ENCODE results near the gene TRPM3. TPM values are rescaled to one million over a fixed set of nuclear protein-coding genes. Genes with fewer than 3 reads are reported as not detected.
A peak's percentile ranks its signal among the peaks of the same experiment; 100 is the strongest.

The TRPM3 gene
- total and polyA plus RNA-seq, 7 experiments from 2014 or later: not detected

GRCh38 chr9:70488098-70488792 lies 633.2 kb downstream of the TRPM3 start:
- Mint-ChIP-seq H3K36me3 (no peaks in the 10 kb centered on the region), H3K4me3 (no peak overlapping the region), H3K27me3 (peaks cover 0 to under 1% (median 0%) of the 10 kb centered on the region in 5 donors), H3K9me3 (no peaks in the 10 kb centered on the region), H3K27ac (no peak overlapping the region), H3K4me1 (peaks cover 5 to 37% (median 23%) of the 10 kb centered on the region in 7 donors)
- no peak for ATAC-seq
- no peaks in the 10 kb centered on the region for H3K36me3 ChIP-seq (ENCODE audit: control insufficient read depth in 2 of 3, insufficient read depth in 3 of 3, low read length in 3 of 3)
- H3K27ac ChIP-seq (ENCODE audit: low read depth, low read length): no peak overlapping the region
- H3K9me3 ChIP-seq (ENCODE audit: control insufficient read depth in 2 of 3, low read length in 3 of 3): no peaks in the 10 kb centered on the region
- intact Hi-C loops (cut with micrococcal nuclease): no loop called here
- H3K4me3 ChIP-seq (ENCODE audit: low read length): no peak overlapping the region
- H3K4me1 ChIP-seq (ENCODE audit: control insufficient read depth in 2 of 2, insufficient read depth in 2 of 2, low read length in 2 of 2): peaks cover 0 to 4% of the 10 kb centered on the region in 2 donors
- no peak for DNase-seq
- POLR2A ChIA-PET: interaction anchor here (1.2 kb wide), 1 partner anchor 75 kb away, joined by 4 read pairs; no protein-coding TSS in a partner anchor
- H3K27me3 ChIP-seq (ENCODE audit: control insufficient read depth in 2 of 2, insufficient read depth in 2 of 2, low read length in 2 of 2): no peaks in the 10 kb centered on the region
- CTCF ChIA-PET: interaction anchor here (0.6 to 1.9 kb wide), 3 partner anchors 59 to 142 kb away, joined by 4 to 8 read pairs (median 6); no protein-coding TSS in a partner anchor

DNA sequence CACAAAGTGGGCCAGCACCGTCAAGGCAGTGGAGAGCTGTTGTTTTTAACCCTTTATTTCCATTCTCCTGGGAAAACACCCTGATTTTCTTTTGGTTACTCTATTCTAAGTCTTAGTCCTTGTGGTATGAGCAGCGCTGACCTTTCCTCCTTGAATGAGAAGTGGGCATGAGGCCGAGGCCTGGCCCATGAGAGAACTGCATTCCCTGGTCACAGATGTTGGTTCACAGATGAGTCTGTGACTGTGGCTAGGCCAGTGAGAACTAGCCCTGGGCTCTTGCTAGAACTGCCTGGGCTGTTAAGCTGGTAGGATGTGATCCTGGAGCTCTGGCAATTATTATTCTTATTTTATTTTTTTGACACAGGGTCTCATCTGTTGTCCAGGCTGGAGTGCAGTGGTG lies 635.3 kb downstream of the TRPM3 start:
- H3K27me3 ChIP-seq (ENCODE audit: control insufficient read depth in 2 of 2, insufficient read depth in 2 of 2, low read length in 2 of 2): no peaks in the 10 kb centered on the region
- no peak overlapping the region for H3K4me3 Mint-ChIP-seq
- no peaks in the 10 kb centered on the region for H3K9me3 ChIP-seq (ENCODE audit: control insufficient read depth in 2 of 3, low read length in 3 of 3)
- peaks cover 5 to 26% (median 11%) of the 10 kb centered on the region in 7 donors for H3K4me1 Mint-ChIP-seq
- no peaks in the 10 kb centered on the region for H3K36me3 ChIP-seq (ENCODE audit: control insufficient read depth in 2 of 3, insufficient read depth in 3 of 3, low read length in 3 of 3)
- DNase-seq (no peak), ATAC-seq (no peak)
- intact Hi-C loops (cut with micrococcal nuclease): no loop called here
- H3K27ac ChIP-seq (ENCODE audit: low read depth, low read length): no peak overlapping the region
- H3K4me1 ChIP-seq (ENCODE audit: control insufficient read depth in 2 of 2, insufficient read depth in 2 of 2, low read length in 2 of 2): no peaks in the 10 kb centered on the region
- H3K27me3 Mint-ChIP-seq: peaks cover 0 to 10% (median 0%) of the 10 kb centered on the region in 5 donors
- ChIA-PET POLR2A (no interaction called here), CTCF (interaction anchor here (0.7 to 1.9 kb wide), 3 partner anchors 17 to 134 kb away, joined by 4 to 6 read pairs (median 4); no protein-coding TSS in a partner anchor)
- no peaks in the 10 kb centered on the region for H3K36me3 Mint-ChIP-seq
- H3K4me3 ChIP-seq (ENCODE audit: low read length): no peak overlapping the region
- no peaks in the 10 kb centered on the region for H3K9me3 Mint-ChIP-seq
- H3K27ac Mint-ChIP-seq: peak overlapping the region in 1 of 9 donors; percentile 33

DNA sequence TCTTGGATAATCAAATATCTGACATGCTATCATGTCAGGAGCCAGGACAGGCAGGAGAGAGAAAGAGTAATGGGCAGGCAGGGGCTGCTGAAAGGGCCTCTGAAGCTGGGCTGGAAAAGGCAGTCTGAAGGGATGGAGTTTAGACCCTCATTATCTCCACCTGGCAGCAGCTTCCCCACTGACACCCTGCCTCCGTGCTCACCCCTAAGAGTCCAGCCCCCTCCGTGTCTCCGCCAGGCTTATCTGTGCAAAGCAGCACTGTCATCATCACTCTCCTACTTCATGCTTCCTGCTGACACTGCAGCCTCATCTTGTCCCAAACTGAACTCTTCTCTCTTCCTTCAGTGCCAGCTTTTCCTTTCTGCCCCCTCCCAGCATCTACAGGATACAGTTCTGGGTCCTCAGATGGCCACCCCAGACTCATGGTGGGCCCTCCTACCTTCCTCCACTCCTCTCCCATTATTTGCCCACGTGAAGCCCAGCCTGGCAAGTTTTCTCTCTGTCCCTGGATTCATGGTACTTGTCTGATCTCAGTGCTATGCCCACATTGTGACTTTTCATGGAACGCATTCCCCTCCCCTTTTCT lies 636.1 kb downstream of the TRPM3 start:
- H3K4me3 Mint-ChIP-seq: no peak overlapping the region
- H3K27ac Mint-ChIP-seq: peak overlapping the region in 5 of 9 donors; percentile 15 to 65 (median 33)
- CTCF ChIA-PET: interaction anchor here (0.5 to 2.1 kb wide), 11 partner anchors 10 to 133 kb away, joined by 3 to 11 read pairs (median 5); no protein-coding TSS in a partner anchor
- Histone ChIP-seq H3K9me3 (ENCODE audit: control insufficient read depth in 2 of 3, low read length in 3 of 3) (no peaks in the 10 kb centered on the region), H3K4me1 (ENCODE audit: control insufficient read depth in 2 of 2, insufficient read depth in 2 of 2, low read length in 2 of 2) (no peaks in the 10 kb centered on the region), H3K36me3 (ENCODE audit: control insufficient read depth in 2 of 3, insufficient read depth in 3 of 3, low read length in 3 of 3) (no peaks in the 10 kb centered on the region), H3K27me3 (ENCODE audit: control insufficient read depth in 2 of 2, insufficient read depth in 2 of 2, low read length in 2 of 2) (no peaks in the 10 kb centered on the region), H3K27ac (ENCODE audit: low read depth, low read length) (no peak overlapping the region), H3K4me3 (ENCODE audit: low read length) (no peak overlapping the region)
- ATAC-seq: no peak
- POLR2A ChIA-PET: interaction anchor here (0.8 kb wide), 2 partner anchors 67 to 91 kb away, joined by 3 read pairs; no protein-coding TSS in a partner anchor
- no peak for DNase-seq
- H3K36me3 Mint-ChIP-seq: no peaks in the 10 kb centered on the region
- intact Hi-C loops (cut with micrococcal nuclease): loop anchor here (2.0 kb wide), 2 partner anchors 65 to 77 kb away; no protein-coding TSS in a partner anchor
- H3K27me3 Mint-ChIP-seq: peaks cover 0 to 10% (median 0%) of the 10 kb centered on the region in 5 donors
- H3K9me3 Mint-ChIP-seq: no peaks in the 10 kb centered on the region
- peaks cover 4 to 26% (median 13%) of the 10 kb centered on the region in 7 donors for H3K4me1 Mint-ChIP-seq

GRCh38 chr9:70484232-70485130 lies 636.9 kb downstream of the TRPM3 start:
- H3K4me1 ChIP-seq (ENCODE audit: control insufficient read depth in 2 of 2, insufficient read depth in 2 of 2, low read length in 2 of 2): no peaks in the 10 kb centered on the region
- no peaks in the 10 kb centered on the region for H3K36me3 ChIP-seq (ENCODE audit: control insufficient read depth in 2 of 3, insufficient read depth in 3 of 3, low read length in 3 of 3)
- ChIA-PET POLR2A (interaction anchor here (0.6 to 1.2 kb wide), 5 partner anchors 66 to 1232 kb away, joined by 3 to 6 read pairs (median 3); partner anchors contain the start of gene KLF9), CTCF (interaction anchor here (0.9 to 2.1 kb wide), 9 partner anchors 10 to 132 kb away, joined by 3 to 11 read pairs (median 6); no protein-coding TSS in a partner anchor)
- no peaks in the 10 kb centered on the region for H3K27me3 ChIP-seq (ENCODE audit: control insufficient read depth in 2 of 2, insufficient read depth in 2 of 2, low read length in 2 of 2)
- Mint-ChIP-seq H3K27ac (peak overlapping the region in 1 of 9 donors; percentile 36), H3K9me3 (no peaks in the 10 kb centered on the region), H3K36me3 (no peaks in the 10 kb centered on the region), H3K4me1 (peaks cover 4 to 26% (median 13%) of the 10 kb centered on the region in 7 donors), H3K27me3 (peaks cover 0 to 10% (median 0%) of the 10 kb centered on the region in 5 donors), H3K4me3 (no peak overlapping the region)
- ATAC-seq (peak; percentile 85), DNase-seq (peak in 6 of 9 donors; percentile 13 to 38 (median 32))
- intact Hi-C loops (cut with micrococcal nuclease): loop anchor here (1.0 to 5.0 kb wide), 8 partner anchors 64 to 144 kb away; no protein-coding TSS in a partner anchor
- H3K4me3 ChIP-seq (ENCODE audit: low read length): no peak overlapping the region
- no peaks in the 10 kb centered on the region for H3K9me3 ChIP-seq (ENCODE audit: control insufficient read depth in 2 of 3, low read length in 3 of 3)
- H3K27ac ChIP-seq (ENCODE audit: low read depth, low read length): no peak overlapping the region

- ATAC-seq (no peak), DNase-seq (no peak)
- H3K36me3 ChIP-seq (ENCODE audit: control insufficient read depth in 2 of 3, insufficient read depth in 3 of 3, low read length in 3 of 3): no peaks in the 10 kb centered on the region
- Mint-ChIP-seq H3K4me3 (no peak overlapping the region), H3K9me3 (no peaks in the 10 kb centered on the region), H3K27ac (no peak overlapping the region), H3K4me1 (peaks cover 4 to 26% (median 13%) of the 10 kb centered on the region in 7 donors), H3K36me3 (peaks cover 0 to 1% (median 0%) of the 10 kb centered on the region in 5 donors), H3K27me3 (peaks cover 0 to 10% (median 0%) of the 10 kb centered on the region in 5 donors)
- no peaks in the 10 kb centered on the region for H3K9me3 ChIP-seq (ENCODE audit: control insufficient read depth in 2 of 3, low read length in 3 of 3)
- intact Hi-C loops (cut with micrococcal nuclease): loop anchor here in 1 of 2 donors (5.0 kb wide), 1 partner anchor 129 kb away; no protein-coding TSS in a partner anchor
- no peak overlapping the region for H3K4me3 ChIP-seq (ENCODE audit: low read length)
- H3K4me1 ChIP-seq (ENCODE audit: control insufficient read depth in 2 of 2, insufficient read depth in 2 of 2, low read length in 2 of 2): no peaks in the 10 kb centered on the region
- H3K27ac ChIP-seq (ENCODE audit: low read depth, low read length): no peak overlapping the region
- CTCF ChIA-PET: interaction anchor here (0.6 kb wide), 1 partner anchor 28 kb away, joined by 3 read pairs; no protein-coding TSS in a partner anchor
- H3K27me3 ChIP-seq (ENCODE audit: control insufficient read depth in 2 of 2, insufficient read depth in 2 of 2, low read length in 2 of 2): no peaks in the 10 kb centered on the region
- POLR2A ChIA-PET: no interaction called here
These were observed 640.0 kb downstream of the TRPM3 start for GRCh38 chr9:70481471-70481870.
